Neural cell (in vitro differentiated cells): ENCODE data around the gene BICC1. TPM values are rescaled to one million over a fixed set of nuclear protein-coding genes. Genes with fewer than 3 reads are reported as not detected.

Experiments used
- H2AFZ ChIP-seq: fragments of 200-600, 300-800 bp; sonication (generic), shearing (Covaris generic); 2 replicates; pipeline ENCODE4 v1.6.0; 2014; ENCODE audit warnings: low read depth, mild to moderate bottlenecking, antibody characterized with exemption, low read length, moderate library complexity
- H3F3A ChIP-seq: fragments of 200-600 bp; shearing (Covaris generic); 2 replicates; pipeline ENCODE4 v1.6.1; 2016; ENCODE audit warnings: mild to moderate bottlenecking, moderate library complexity, mixed read lengths, antibody characterized with exemption, low read length; ENCODE audit not compliant: insufficient read depth, poor library complexity, severe bottlenecking
- H3K27ac ChIP-seq: fragments of 200-600, 300-800 bp; sonication (generic), shearing (Covaris generic); 2 replicates; pipeline ENCODE4 v1.5.1; 2014; ENCODE audit warnings: mild to moderate bottlenecking, low read length, moderate library complexity
- H3K27me3 ChIP-seq: fragments of 300-800, 200-600 bp; sonication (generic), shearing (Covaris generic); 2 replicates; pipeline ENCODE4 v1.6.0; 2014; ENCODE audit warnings: mild to moderate bottlenecking, low read depth, low read length, moderate library complexity; ENCODE audit not compliant: insufficient read depth
- H3K36me3 ChIP-seq: fragments of 300-800, 200-600 bp; sonication (generic), shearing (Covaris generic); 2 replicates; pipeline ENCODE4 v1.5.1; 2014; ENCODE audit warnings: mild to moderate bottlenecking, antibody characterized with exemption, low read length, moderate library complexity; ENCODE audit not compliant: insufficient read depth
- H3K4me2 ChIP-seq: fragments of 300-800, 200-600 bp; sonication (generic), shearing (Covaris generic); 2 replicates; pipeline ENCODE4 v1.6.0; 2014; ENCODE audit warnings: mild to moderate bottlenecking, low read length
- H3K4me3 ChIP-seq: fragments of 300-800, 200-600 bp; sonication (generic), shearing (Covaris generic); 2 replicates; pipeline ENCODE4 v1.5.1; 2014; ENCODE audit warnings: mild to moderate bottlenecking, low read length, moderate library complexity
- H3K79me2 ChIP-seq: fragments of 200-600 bp; shearing (Covaris generic); replicated peaks from 2 replicates; pipeline ENCODE4 v1.6.0; 2014; ENCODE audit warnings: mild to moderate bottlenecking, low read length, moderate library complexity; ENCODE audit not compliant: insufficient read depth
- H3K9ac ChIP-seq: fragments of 300-800, 200-600 bp; sonication (generic), shearing (Covaris generic); 2 replicates; pipeline ENCODE4 v1.6.1; 2016; ENCODE audit warnings: mild to moderate bottlenecking, low read length, mixed read lengths
- H3K9me2 ChIP-seq: fragments of 200-600 bp; shearing (Covaris generic); 2 replicates; pipeline ENCODE4 v1.6.1; 2016; ENCODE audit warnings: mild to moderate bottlenecking, low read length, mixed read lengths; ENCODE audit not compliant: insufficient read depth
- H3K9me3 ChIP-seq: fragments of 200-600, 300-800 bp; sonication (generic), shearing (Covaris generic); 2 replicates; pipeline ENCODE4 v1.6.1; 2016; ENCODE audit warnings: mild to moderate bottlenecking, mixed run types, low read length, moderate library complexity, mixed read lengths
- H4K20me1 ChIP-seq: fragments of 200-600 bp; shearing (Covaris generic); 2 replicates; pipeline ENCODE4 v1.6.1; 2016; ENCODE audit warnings: mild to moderate bottlenecking, mixed run types; ENCODE audit not compliant: insufficient read depth
- CTCF ChIP-seq: fragments of 450-650 bp; IDR thresholded peaks from 2 replicates; pipeline ENCODE4 v1.5.1; 2014; ENCODE audit warnings: antibody characterized with exemption, mild to moderate bottlenecking, moderate library complexity; ENCODE audit not compliant: poor library complexity, severe bottlenecking
- EP300 ChIP-seq: fragments of 450-650 bp; conservative IDR thresholded peaks from 2 replicates; pipeline ENCODE4 v1.6.1; 2014; ENCODE audit warnings: antibody characterized with exemption, mild to moderate bottlenecking, moderate library complexity; ENCODE audit not compliant: poor library complexity, severe bottlenecking
- EZH2 ChIP-seq: fragments of 200-600, 300-800 bp; shearing (Covaris generic), sonication (generic); IDR thresholded peaks from 2 replicates; pipeline ENCODE4 v1.6.1; 2014; ENCODE audit warnings: antibody characterized with exemption, low read length, borderline replicate concordance, mild to moderate bottlenecking; ENCODE audit not compliant: insufficient read depth, poor library complexity, severe bottlenecking
- MXI1 ChIP-seq: fragments of 450-650 bp; conservative IDR thresholded peaks from 2 replicates; pipeline ENCODE4 v1.6.1; 2014; ENCODE audit warnings: antibody characterized with exemption, mild to moderate bottlenecking; ENCODE audit not compliant: poor library complexity, severe bottlenecking
- POLR2AphosphoS5 ChIP-seq: IDR thresholded peaks from 2 replicates; pipeline ENCODE4 v1.6.1; 2012
- RAD21 ChIP-seq: fragments of 450-650 bp; conservative IDR thresholded peaks from 2 replicates; pipeline ENCODE4 v1.6.1; 2014; ENCODE audit warnings: antibody characterized with exemption, mild to moderate bottlenecking, moderate library complexity
- SMC3 ChIP-seq: fragments of 450-650 bp; conservative IDR thresholded peaks from 2 replicates; pipeline ENCODE4 v1.6.1; 2014; ENCODE audit warnings: antibody characterized with exemption, mild to moderate bottlenecking, moderate library complexity; ENCODE audit not compliant: poor library complexity
- TAF1 ChIP-seq: IDR thresholded peaks from 2 replicates; pipeline ENCODE4 v1.6.1; 2012; ENCODE audit warnings: low read depth
- polyA plus RNA-seq: library from polyadenylated mRNA; depleted of rRNA; stranded (reverse); fragments of >200 nt; gene quantifications from 2 replicates; pipeline ENCODE4 v1.2.3, GENCODE V29; 2014
- TF ChIP-seq, protein P1 (sequence below): IDR thresholded peaks from 2 replicates; pipeline ENCODE4 v1.6.1; 2012; ENCODE audit warnings: borderline replicate concordance

BICC1 gene
- polyA plus RNA-seq, 1 donor from 2014 or later: 7.6 TPM

- no peak overlapping the region for H3K27ac ChIP-seq
- H3K4me2 ChIP-seq: no peak overlapping the region
- H3K79me2 ChIP-seq: no peaks in the 10 kb centered on the region
- H3K4me3 ChIP-seq: no peak overlapping the region
- no peaks in the 10 kb centered on the region for H3F3A ChIP-seq
- no peaks in the 10 kb centered on the region for H3K27me3 ChIP-seq
- TF ChIP-seq TAF1 (no peak), EZH2 (no peak), MXI1 (no peak), SMC3 (no peak), POLR2AphosphoS5 (no peak), CTCF (no peak), EP300 (no peak), RAD21 (no peak)
- TF ChIP-seq, protein P1, sequence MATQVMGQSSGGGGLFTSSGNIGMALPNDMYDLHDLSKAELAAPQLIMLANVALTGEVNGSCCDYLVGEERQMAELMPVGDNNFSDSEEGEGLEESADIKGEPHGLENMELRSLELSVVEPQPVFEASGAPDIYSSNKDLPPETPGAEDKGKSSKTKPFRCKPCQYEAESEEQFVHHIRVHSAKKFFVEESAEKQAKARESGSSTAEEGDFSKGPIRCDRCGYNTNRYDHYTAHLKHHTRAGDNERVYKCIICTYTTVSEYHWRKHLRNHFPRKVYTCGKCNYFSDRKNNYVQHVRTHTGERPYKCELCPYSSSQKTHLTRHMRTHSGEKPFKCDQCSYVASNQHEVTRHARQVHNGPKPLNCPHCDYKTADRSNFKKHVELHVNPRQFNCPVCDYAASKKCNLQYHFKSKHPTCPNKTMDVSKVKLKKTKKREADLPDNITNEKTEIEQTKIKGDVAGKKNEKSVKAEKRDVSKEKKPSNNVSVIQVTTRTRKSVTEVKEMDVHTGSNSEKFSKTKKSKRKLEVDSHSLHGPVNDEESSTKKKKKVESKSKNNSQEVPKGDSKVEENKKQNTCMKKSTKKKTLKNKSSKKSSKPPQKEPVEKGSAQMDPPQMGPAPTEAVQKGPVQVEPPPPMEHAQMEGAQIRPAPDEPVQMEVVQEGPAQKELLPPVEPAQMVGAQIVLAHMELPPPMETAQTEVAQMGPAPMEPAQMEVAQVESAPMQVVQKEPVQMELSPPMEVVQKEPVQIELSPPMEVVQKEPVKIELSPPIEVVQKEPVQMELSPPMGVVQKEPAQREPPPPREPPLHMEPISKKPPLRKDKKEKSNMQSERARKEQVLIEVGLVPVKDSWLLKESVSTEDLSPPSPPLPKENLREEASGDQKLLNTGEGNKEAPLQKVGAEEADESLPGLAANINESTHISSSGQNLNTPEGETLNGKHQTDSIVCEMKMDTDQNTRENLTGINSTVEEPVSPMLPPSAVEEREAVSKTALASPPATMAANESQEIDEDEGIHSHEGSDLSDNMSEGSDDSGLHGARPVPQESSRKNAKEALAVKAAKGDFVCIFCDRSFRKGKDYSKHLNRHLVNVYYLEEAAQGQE: no peak
- no peaks in the 10 kb centered on the region for H3K9me2 ChIP-seq
- H2AFZ ChIP-seq: no peak overlapping the region
- H4K20me1 ChIP-seq: no peaks in the 10 kb centered on the region
- no peaks in the 10 kb centered on the region for H3K9me3 ChIP-seq
- H3K9ac ChIP-seq: no peak overlapping the region
- no peaks in the 10 kb centered on the region for H3K36me3 ChIP-seq
Measured at GRCh38 chr10:58578366-58578765, 65.7 kb downstream of the BICC1 start.

- H3K4me3 ChIP-seq: no peak overlapping the region
- no peaks in the 10 kb centered on the region for H4K20me1 ChIP-seq
- H2AFZ ChIP-seq: no peak overlapping the region
- no peaks in the 10 kb centered on the region for H3K79me2 ChIP-seq
- no peaks in the 10 kb centered on the region for H3K27me3 ChIP-seq
- TF ChIP-seq EZH2 (no peak), RAD21 (no peak), POLR2AphosphoS5 (no peak), MXI1 (no peak), CTCF (no peak), SMC3 (no peak), EP300 (no peak), TAF1 (no peak)
- TF ChIP-seq, protein P1: no peak
- no peaks in the 10 kb centered on the region for H3F3A ChIP-seq
- H3K9me3 ChIP-seq: no peaks in the 10 kb centered on the region
- no peaks in the 10 kb centered on the region for H3K36me3 ChIP-seq
- H3K27ac ChIP-seq: no peak overlapping the region
- H3K9me2 ChIP-seq: no peaks in the 10 kb centered on the region
- no peak overlapping the region for H3K4me2 ChIP-seq
- H3K9ac ChIP-seq: no peak overlapping the region
Measured at GRCh38 chr10:58579011-58579655, 66.5 kb downstream of the BICC1 start.
